ENCODE measurements around the gene GOLGA6C. TPM values are rescaled to one million over a fixed set of nuclear protein-coding genes. Genes with fewer than 3 reads are reported as not detected.

The GOLGA6C gene
- total and polyA plus RNA-seq, 9 of the 15 experiments (the other 6 are each of a cell fraction or from before 2014, with no cell fraction given) = not detected

DNA sequence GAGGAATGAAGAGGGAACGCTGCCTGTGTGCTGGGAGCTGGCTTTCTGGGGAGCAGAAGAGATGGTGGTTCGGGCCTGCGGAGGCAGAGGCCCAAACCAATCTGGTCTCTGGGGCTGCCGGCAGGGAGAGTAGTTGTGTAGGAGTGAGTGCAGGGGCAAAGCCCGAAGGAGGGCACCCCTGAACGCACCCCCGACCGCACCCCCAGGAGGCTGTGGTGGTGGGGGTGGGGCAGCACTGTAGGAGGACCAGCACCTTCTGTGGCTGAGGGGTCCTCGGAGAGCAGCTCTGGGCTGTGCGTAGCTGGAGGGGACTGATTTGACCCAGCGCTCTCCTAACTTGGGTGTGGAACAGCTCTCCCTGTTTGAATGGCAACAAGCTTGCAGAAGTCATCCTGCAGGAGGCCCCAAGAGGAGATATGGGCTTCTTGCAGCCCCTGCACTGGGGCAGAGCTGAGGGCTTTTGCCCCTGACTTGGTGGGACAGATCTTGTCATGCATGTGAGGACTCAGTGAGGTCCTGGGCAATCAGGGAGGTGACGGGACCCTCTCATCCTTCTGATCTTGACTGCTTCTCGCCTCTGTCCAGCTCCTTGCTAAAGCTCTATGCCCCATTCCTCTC lies 30.4 kb upstream of the GOLGA6C start (continued):
- TF ChIP-seq, protein P1, sequence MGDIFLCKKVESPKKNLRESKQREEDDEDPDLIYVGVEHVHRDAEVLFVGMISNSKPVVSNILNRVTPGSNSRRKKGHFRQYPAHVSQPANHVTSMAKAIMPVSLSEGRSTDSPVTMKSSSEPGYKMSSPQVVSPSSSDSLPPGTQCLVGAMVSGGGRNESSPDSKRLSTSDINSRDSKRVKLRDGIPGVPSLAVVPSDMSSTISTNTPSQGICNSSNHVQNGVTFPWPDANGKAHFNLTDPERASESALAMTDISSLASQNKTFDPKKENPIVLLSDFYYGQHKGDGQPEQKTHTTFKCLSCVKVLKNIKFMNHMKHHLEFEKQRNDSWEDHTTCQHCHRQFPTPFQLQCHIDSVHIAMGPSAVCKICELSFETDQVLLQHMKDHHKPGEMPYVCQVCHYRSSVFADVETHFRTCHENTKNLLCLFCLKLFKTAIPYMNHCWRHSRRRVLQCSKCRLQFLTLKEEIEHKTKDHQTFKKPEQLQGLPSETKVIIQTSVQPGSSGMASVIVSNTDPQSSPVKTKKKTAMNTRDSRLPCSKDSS (IDR thresholded peaks at IDR 0.05; ENCODE audit: low read depth, partially characterized antibody) = no peak
- TF ChIP-seq CCNT2 (IDR thresholded peaks at IDR 0.05; ENCODE audit: borderline replicate concordance, extremely low read depth, insufficient read length, low read depth, low read length) (no peak), MECOM (CRISPR knock-in tag; IDR thresholded peaks at IDR 0.05) (no peak), RAD51 (IDR thresholded peaks at IDR 0.05; ENCODE audit: borderline replicate concordance, low read depth) (no peak), ZBTB1 (CRISPR knock-in tag; IDR thresholded peaks at IDR 0.05; ENCODE audit: borderline replicate concordance, low read depth) (no peak), ZNF57 (CRISPR knock-in tag; IDR thresholded peaks at IDR 0.05) (no peak), SLC30A9 (CRISPR knock-in tag; IDR thresholded peaks at IDR 0.05) (no peak), RBFOX2 (IDR thresholded peaks at IDR 0.05; ENCODE audit: low read depth, low read length) (no peak), ZNF583 (CRISPR knock-in tag; IDR thresholded peaks at IDR 0.05) (no peak)

DNA sequence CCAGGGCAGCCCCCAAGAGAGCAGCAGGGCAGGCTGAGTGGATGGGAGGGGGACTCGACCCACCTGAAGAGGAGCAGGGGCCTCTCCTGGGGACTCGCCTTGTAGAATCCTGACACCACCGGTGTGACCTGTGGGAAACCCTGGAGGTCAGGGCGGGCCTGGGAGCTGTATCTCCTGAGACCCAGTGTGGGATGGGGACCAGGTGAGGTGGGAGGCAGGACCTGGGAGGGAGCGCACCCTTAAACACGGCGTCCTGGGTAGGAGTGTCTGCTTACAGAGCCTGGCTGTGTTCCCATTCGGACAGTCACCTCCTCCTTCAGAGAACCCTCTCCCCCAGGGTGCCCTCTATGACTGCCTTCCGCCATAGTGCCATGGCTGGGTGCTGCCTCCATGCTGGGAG lies 29.3 kb upstream of the GOLGA6C start:
- ATAC-seq (no peak), FAIRE-seq (no peak), DNase-seq (ENCODE audit: extremely low read depth in 1 of 4, low spot score in 3 of 4) (no peak)
- Histone ChIP-seq H3K27me3 (ENCODE audit: control insufficient read depth in 2 of 2, insufficient read depth in 2 of 2, low read length in 2 of 2) (peaks cover 27 to 91% of the 10 kb centered on the region in 2 experiments), H3K9me1 (ENCODE audit: control insufficient read depth, insufficient read depth, low read length) (no peaks in the 10 kb centered on the region), H3K4me1 (replicated peaks in 1 of 2; ENCODE audit: control insufficient read depth in 2 of 2, insufficient read depth in 2 of 2, low read length in 2 of 2) (peaks cover 0 to 18% of the 10 kb centered on the region in 2 experiments; a peak in 2 of 5 replicates), H3K4me3 (no peak overlapping the region), H3K9me3 (replicated peaks; ENCODE audit: control insufficient read depth, insufficient read depth, low read depth, low read length) (no peaks in the 10 kb centered on the region), H3K79me2 (ENCODE audit: control insufficient read depth, insufficient read depth, low read length) (no peaks in the 10 kb centered on the region), H4K20me1 (replicated peaks; ENCODE audit: control insufficient read depth, insufficient read depth, low read length) (0 out of 2 replicates have a peak, but pooled peaks cover 5% of the 10 kb centered on the region), H3K9ac (ENCODE audit: insufficient read depth in 1 of 2, low read depth in 2 of 2, low read length in 2 of 2) (no peak overlapping the region; a peak in 1 of 4 replicates), H3K4me2 (ENCODE audit: insufficient read depth, low read length) (no peak overlapping the region), H2AFZ (ENCODE audit: low read depth, low read length) (no peak overlapping the region), H3K36me3 (ENCODE audit: control insufficient read depth, insufficient read depth, low read length) (no peaks in the 10 kb centered on the region), H3K27ac (ENCODE audit: extremely low read depth, low read depth, low read length) (no peak overlapping the region)
- no TSS peak for BruUV-seq (replicated peaks)
- CTCF ChIA-PET (ENCODE audit: low intra/inter-chr PET ratio) = no interaction called here
- POLR2A ChIA-PET = interaction anchor here (0.7 to 1.2 kb wide), 3 partner anchors 11 to 504 kb away, joined by 3 to 6 read pairs (median 6); no protein-coding TSS in a partner anchor
- in situ Hi-C loops (cut with MboI) (no loop called here), intact Hi-C loops (cut with micrococcal nuclease) (no loop called here)
- WGBS (ENCODE audit: insufficient coverage, low coverage, missing lambda C conversion rate) = 8% methylated on average over 8 of the region's 9 CpGs
- TF ChIP-seq ZNF436 (CRISPR knock-in tag; IDR thresholded peaks at IDR 0.05) = no peak
- no peak for TF ChIP-seq SRSF1 (IDR thresholded peaks at IDR 0.05; ENCODE audit: low read depth, low read length)
- TF ChIP-seq, protein P2, sequence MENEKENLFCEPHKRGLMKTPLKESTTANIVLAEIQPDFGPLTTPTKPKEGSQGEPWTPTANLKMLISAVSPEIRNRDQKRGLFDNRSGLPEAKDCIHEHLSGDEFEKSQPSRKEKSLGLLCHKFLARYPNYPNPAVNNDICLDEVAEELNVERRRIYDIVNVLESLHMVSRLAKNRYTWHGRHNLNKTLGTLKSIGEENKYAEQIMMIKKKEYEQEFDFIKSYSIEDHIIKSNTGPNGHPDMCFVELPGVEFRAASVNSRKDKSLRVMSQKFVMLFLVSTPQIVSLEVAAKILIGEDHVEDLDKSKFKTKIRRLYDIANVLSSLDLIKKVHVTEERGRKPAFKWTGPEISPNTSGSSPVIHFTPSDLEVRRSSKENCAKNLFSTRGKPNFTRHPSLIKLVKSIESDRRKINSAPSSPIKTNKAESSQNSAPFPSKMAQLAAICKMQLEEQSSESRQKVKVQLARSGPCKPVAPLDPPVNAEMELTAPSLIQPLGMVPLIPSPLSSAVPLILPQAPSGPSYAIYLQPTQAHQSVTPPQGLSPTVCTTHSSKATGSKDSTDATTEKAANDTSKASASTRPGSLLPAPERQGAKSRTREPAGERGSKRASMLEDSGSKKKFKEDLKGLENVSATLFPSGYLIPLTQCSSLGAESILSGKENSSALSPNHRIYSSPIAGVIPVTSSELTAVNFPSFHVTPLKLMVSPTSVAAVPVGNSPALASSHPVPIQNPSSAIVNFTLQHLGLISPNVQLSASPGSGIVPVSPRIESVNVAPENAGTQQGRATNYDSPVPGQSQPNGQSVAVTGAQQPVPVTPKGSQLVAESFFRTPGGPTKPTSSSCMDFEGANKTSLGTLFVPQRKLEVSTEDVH (IDR thresholded peaks at IDR 0.05; ENCODE audit: low read depth, partially characterized antibody) = no peak
- TF ChIP-seq HIVEP1 (CRISPR knock-in tag; IDR thresholded peaks at IDR 0.05) = no peak
- TF ChIP-seq ZNF785 (CRISPR knock-in tag; IDR thresholded peaks at IDR 0.05) = no peak
- TF ChIP-seq ZNF134 (CRISPR knock-in tag; conservative IDR thresholded peaks at IDR 0.05) = no peak
- TF ChIP-seq, protein P3, sequence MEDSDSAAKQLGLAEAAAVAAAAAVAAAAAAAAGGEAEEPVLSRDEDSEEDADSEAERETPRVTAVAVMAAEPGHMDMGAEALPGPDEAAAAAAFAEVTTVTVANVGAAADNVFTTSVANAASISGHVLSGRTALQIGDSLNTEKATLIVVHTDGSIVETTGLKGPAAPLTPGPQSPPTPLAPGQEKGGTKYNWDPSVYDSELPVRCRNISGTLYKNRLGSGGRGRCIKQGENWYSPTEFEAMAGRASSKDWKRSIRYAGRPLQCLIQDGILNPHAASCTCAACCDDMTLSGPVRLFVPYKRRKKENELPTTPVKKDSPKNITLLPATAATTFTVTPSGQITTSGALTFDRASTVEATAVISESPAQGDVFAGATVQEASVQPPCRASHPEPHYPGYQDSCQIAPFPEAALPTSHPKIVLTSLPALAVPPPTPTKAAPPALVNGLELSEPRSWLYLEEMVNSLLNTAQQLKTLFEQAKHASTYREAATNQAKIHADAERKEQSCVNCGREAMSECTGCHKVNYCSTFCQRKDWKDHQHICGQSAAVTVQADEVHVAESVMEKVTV (CRISPR knock-in tag; IDR thresholded peaks at IDR 0.05) = no peak
